Measurements from ENCODE around the gene HGFAC. TPM values are rescaled to one million over a fixed set of nuclear protein-coding genes. Genes with fewer than 3 reads are reported as not detected.

Gene HGFAC
- total and polyA plus RNA-seq, 2 of the 13 experiments (the other 11 are each of a cell fraction or from before 2014, with no cell fraction given): 8.5 to 63.6 TPM

DNA sequence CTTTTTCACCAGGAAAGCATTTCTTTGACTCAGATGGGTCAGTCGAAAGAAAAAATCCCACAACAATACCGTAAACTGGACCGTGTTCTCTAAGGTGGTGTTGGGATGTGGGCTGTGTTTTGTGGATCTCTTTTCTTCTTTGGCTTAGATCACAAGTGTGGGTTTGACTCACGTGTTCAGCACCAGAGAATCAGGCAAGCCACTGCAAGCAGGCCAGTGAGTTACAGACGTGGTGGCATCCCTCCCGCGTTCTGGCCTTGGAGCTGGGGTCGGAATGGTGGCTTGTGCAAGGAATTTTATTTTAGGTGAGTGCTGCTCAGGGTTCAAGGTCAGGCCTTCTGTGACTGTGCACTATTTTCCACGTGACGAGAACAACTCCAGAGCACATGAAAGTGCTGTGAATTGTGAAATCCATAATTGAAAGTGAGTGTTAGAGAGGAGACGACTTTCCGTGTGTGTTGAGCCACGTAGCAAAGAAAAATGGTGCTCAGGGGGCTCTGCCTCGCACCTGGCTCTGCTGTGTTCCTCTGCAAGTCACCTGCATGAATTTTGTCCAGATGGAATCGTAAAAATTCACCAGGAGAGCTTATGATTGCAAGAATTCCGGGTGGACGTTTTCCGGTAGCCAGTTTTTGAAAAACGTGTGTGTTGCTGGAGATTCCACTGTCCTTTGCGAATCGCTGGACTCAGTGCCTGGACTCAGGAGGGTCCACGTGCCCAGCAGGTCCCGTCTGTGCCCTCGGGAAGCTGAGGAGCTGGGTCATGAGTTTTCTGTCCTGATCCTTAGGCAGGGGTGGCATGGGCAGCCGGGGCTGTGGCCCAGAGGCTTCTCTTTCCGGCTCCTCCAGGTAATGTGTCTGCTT, 33.6 kb upstream of the HGFAC start (continued):
- TF ChIP-seq ZNF776 (CRISPR knock-in tag; IDR thresholded peaks at IDR 0.05) (no peak), ZBTB1 (CRISPR knock-in tag; IDR thresholded peaks at IDR 0.05; ENCODE audit: borderline replicate concordance) (no peak), MAZ (IDR thresholded peaks at IDR 0.05; ENCODE audit: borderline replicate concordance, low read depth, low read length) (no peak), MAZ (CRISPR knock-in tag; IDR thresholded peaks at IDR 0.05; ENCODE audit: low read depth) (peak; percentile 46), ZUFSP (CRISPR knock-in tag; IDR thresholded peaks at IDR 0.05; ENCODE audit: borderline replicate concordance) (no peak), SMARCC2 (IDR thresholded peaks at IDR 0.05) (no peak), KDM5A (IDR thresholded peaks at IDR 0.05; ENCODE audit: borderline replicate concordance, low read length) (no peak), ZBTB46 (CRISPR knock-in tag; IDR thresholded peaks at IDR 0.05; ENCODE audit: borderline replicate concordance) (no peak), ZNF746 (CRISPR knock-in tag; IDR thresholded peaks at IDR 0.05) (peak; percentile 40; the same call in 1 of the 2 replicates), ZSCAN21 (CRISPR knock-in tag; IDR thresholded peaks at IDR 0.05; ENCODE audit: borderline replicate concordance) (no peak), ZNF230 (CRISPR knock-in tag; IDR thresholded peaks at IDR 0.05) (no peak), NFE2 (CRISPR knock-in tag; IDR thresholded peaks at IDR 0.05) (peak; percentile 76), HOXA5 (CRISPR knock-in tag; IDR thresholded peaks at IDR 0.05) (peak; percentile 87; the same call in 1 of the 2 replicates), ZSCAN5A (CRISPR knock-in tag; IDR thresholded peaks at IDR 0.05; ENCODE audit: borderline replicate concordance) (no peak), EP300 (IDR thresholded peaks at IDR 0.05; ENCODE audit: low read depth in 2 of 2, low read length in 2 of 2) (peak in 1 of 2 experiments; percentile 83; a peak in 2 of 4 replicates), EP300 (CRISPR knock-in tag; IDR thresholded peaks at IDR 0.05; ENCODE audit: borderline replicate concordance) (peak; percentile 85), ZBTB25 (CRISPR knock-in tag; IDR thresholded peaks at IDR 0.05) (no peak; the same call in 1 of the 2 replicates), ZFP41 (CRISPR knock-in tag; IDR thresholded peaks at IDR 0.05; ENCODE audit: borderline replicate concordance) (no peak), ZNF10 (CRISPR knock-in tag; IDR thresholded peaks at IDR 0.05; ENCODE audit: borderline replicate concordance, low read depth) (no peak), HNRNPL (IDR thresholded peaks at IDR 0.05; ENCODE audit: low read depth, low read length) (no peak), ZNF878 (CRISPR knock-in tag; IDR thresholded peaks at IDR 0.05) (no peak)
- TF ChIP-seq, protein P1, sequence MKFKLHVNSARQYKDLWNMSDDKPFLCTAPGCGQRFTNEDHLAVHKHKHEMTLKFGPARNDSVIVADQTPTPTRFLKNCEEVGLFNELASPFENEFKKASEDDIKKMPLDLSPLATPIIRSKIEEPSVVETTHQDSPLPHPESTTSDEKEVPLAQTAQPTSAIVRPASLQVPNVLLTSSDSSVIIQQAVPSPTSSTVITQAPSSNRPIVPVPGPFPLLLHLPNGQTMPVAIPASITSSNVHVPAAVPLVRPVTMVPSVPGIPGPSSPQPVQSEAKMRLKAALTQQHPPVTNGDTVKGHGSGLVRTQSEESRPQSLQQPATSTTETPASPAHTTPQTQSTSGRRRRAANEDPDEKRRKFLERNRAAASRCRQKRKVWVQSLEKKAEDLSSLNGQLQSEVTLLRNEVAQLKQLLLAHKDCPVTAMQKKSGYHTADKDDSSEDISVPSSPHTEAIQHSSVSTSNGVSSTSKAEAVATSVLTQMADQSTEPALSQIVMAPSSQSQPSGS (CRISPR knock-in tag; IDR thresholded peaks at IDR 0.05): peak; percentile 81

Measured in HepG2 (cell line).